ENCODE results near the gene CNTNAP2. TPM values are rescaled to one million over a fixed set of nuclear protein-coding genes. Genes with fewer than 3 reads are reported as not detected.

Gene CNTNAP2
- total and polyA plus RNA-seq, 2 of the 8 experiments (the other 6 are each of a cell fraction or from before 2014, with no cell fraction given) = 27.9 to 71.0 TPM

DNA sequence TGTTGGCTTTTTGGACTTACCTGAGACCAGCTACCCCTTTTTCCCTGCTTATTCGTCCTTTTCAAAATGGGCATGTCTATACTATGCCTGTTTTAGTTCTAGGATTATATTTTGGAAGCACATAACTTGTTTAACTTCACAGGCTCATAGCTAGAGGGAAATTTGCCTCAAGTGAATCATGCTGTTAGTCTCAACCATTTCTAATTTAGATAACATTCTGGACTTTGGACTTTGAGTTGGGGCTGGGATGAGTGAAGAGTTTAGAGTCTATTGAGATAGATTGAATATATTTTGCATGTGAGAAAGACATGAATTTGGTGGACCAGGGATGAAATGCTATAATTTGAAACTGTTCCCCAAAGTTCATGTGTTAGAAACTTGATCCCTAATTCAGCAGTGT is 1919.3 kb downstream of the CNTNAP2 start:
- ChIA-PET POLR2A (ENCODE audit: partially characterized antibody) (no interaction called here), CTCF (ENCODE audit: partially characterized antibody) (interaction anchor here (1.4 kb wide), 1 partner anchor 13 kb away, joined by 5 read pairs; no protein-coding TSS in a partner anchor)
- no peak overlapping the region for H3K56ac ChIP-seq (replicated peaks; ENCODE audit: insufficient read length, low read depth, low read length)
- no peak overlapping the region for H2BK5ac ChIP-seq (ENCODE audit: low read depth, low read length)
- no peak overlapping the region for H3K27ac ChIP-seq (ENCODE audit: low read depth, low read length)
- no peak overlapping the region for H2AFZ ChIP-seq (ENCODE audit: low read length)
- no peaks in the 10 kb centered on the region for H3K79me2 ChIP-seq (ENCODE audit: control insufficient read depth in 1 of 2, insufficient read depth in 2 of 2, low read length in 2 of 2)
- H4K91ac ChIP-seq (replicated peaks; ENCODE audit: insufficient read length, low read length) = no peak overlapping the region
- H4K20me1 ChIP-seq (replicated peaks in 1 of 2; ENCODE audit: control insufficient read depth in 1 of 2, insufficient read depth in 2 of 2, low read length in 2 of 2) = peaks cover 2 to 4% of the 10 kb centered on the region in 2 experiments
- 94% methylated on average over 1 of the region's 1 CpG; no CpG with 5 or more reads in 1 of the 2 experiments for WGBS, 2 experiments (ENCODE audit: extremely low coverage in 1 of 2, insufficient coverage in 1 of 2, insufficient read length in 1 of 2, insufficient replicate concordance in 2 of 2, low coverage in 1 of 2, low lambda C conversion rate in 2 of 2, missing lambda C conversion rate in 1 of 2)
- H2BK15ac ChIP-seq (ENCODE audit: low read length) = no peak overlapping the region
- no peaks in the 10 kb centered on the region for H3K36me3 ChIP-seq (ENCODE audit: control insufficient read depth in 2 of 4, insufficient read depth in 4 of 4, low read length in 3 of 4)
- no peak overlapping the region for H3K4me3 ChIP-seq (ENCODE audit: extremely low read depth in 1 of 4, insufficient read depth in 2 of 4, low read depth in 3 of 4, low read length in 4 of 4)
- DNase-seq (ENCODE audit: low read depth in 1 of 2, low spot score in 2 of 2) (no peak), FAIRE-seq (no peak)
- H3K4me1 ChIP-seq (replicated peaks in 1 of 4; ENCODE audit: control insufficient read depth in 3 of 4, insufficient read depth in 4 of 4, low read length in 3 of 4) = peaks cover 0 to 5% (median 2%) of the 10 kb centered on the region in 4 experiments; a peak in 1 of 7 replicates
- no peak overlapping the region for H3K14ac ChIP-seq (ENCODE audit: insufficient read length)
- no peak overlapping the region for H2BK20ac ChIP-seq (ENCODE audit: low read length)
- no peak overlapping the region for H3K9ac ChIP-seq (replicated peaks in 1 of 4; ENCODE audit: extremely low read depth in 1 of 4, low read depth in 3 of 4, low read length in 3 of 4)
- no peak overlapping the region for H2BK12ac ChIP-seq (ENCODE audit: low read depth, low read length)
- no peak overlapping the region for H4K8ac ChIP-seq (ENCODE audit: extremely low read depth, insufficient read depth, low read length)
- H3K23me2 ChIP-seq (ENCODE audit: low read depth, low read length) = no peaks in the 10 kb centered on the region; the same call in 1 of the 2 replicates
- H3K9me3 ChIP-seq (ENCODE audit: insufficient read depth in 2 of 2, low read depth in 1 of 2, low read length in 1 of 2) = no peaks in the 10 kb centered on the region
- H2BK120ac ChIP-seq (replicated peaks; ENCODE audit: low read depth, low read length) = no peak overlapping the region
- H3K4ac ChIP-seq (replicated peaks; ENCODE audit: insufficient read length, low read depth, low read length) = no peak overlapping the region
- H2AK5ac ChIP-seq (ENCODE audit: low read depth, low read length) = no peak overlapping the region
- TF ChIP-seq BACH1 (IDR thresholded peaks at IDR 0.05; ENCODE audit: low read length) (no peak), EGR1 (IDR thresholded peaks at IDR 0.05; ENCODE audit: borderline replicate concordance, low read depth, low read length) (no peak), EP300 (IDR thresholded peaks at IDR 0.05; ENCODE audit: borderline replicate concordance in 1 of 2, low read depth in 2 of 2, low read length in 2 of 2) (no peak), TBP (IDR thresholded peaks at IDR 0.05; ENCODE audit: low read depth, low read length) (no peak)
- H3K23ac ChIP-seq (ENCODE audit: insufficient read length) = no peak overlapping the region
- H4K5ac ChIP-seq (ENCODE audit: insufficient read length, low read depth, low read length) = no peak overlapping the region
- no peak overlapping the region for H3K4me2 ChIP-seq (ENCODE audit: insufficient read depth in 1 of 2, low read depth in 2 of 2, low read length in 2 of 2)
- H3K27me3 ChIP-seq (replicated peaks in 1 of 4; ENCODE audit: control insufficient read depth in 3 of 4, extremely low read depth in 1 of 4, insufficient read depth in 3 of 4, low read length in 3 of 4) = peaks cover 14 to 40% (median 31%) of the 10 kb centered on the region in 4 experiments
- no peak overlapping the region for H3K18ac ChIP-seq (ENCODE audit: extremely low read depth, low read length)
- no peaks in the 10 kb centered on the region for H3K79me1 ChIP-seq (ENCODE audit: low read depth, low read length)
